ENCODE results near the gene TMEM161A.

DNA sequence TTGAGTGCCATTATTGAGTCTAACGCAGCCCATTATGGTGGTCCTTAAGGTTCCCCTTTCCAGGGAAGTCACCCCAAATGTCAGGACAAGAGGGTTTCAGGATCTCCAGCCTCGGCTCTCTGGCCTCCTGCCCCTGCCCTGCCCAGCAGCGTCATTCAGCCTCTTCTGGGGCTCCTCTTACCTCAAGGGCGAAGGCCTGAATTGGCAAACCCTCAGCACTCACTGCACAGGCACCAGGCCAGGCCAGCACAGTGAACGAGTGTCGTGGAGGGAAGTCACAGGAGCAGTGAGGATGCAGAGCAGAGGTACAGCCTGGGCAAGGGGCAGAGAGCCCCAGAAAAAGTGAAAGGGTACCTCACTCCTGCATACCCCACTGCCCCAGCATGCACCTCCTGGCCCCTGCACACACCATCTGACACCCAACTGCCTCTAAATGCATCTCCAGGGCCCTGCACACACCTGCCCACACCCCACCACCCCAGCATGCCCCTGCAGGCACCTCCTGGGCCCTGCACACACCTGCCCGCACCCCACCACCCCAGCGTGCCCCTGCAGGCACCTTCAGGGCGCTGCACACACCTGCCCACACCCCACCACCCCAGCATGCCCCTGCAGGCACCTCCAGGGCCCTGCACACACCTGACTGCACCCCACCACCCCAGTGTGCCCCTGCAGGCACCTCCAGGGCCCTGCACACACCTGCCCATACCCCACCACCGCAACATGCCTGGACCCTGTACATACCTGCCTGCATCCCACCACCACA is 54.7 kb downstream of the TMEM161A start:
- no peak for TF ChIP-seq TAF1 (IDR thresholded peaks at IDR 0.05; ENCODE audit: low read depth)
- TF ChIP-seq, protein P1, sequence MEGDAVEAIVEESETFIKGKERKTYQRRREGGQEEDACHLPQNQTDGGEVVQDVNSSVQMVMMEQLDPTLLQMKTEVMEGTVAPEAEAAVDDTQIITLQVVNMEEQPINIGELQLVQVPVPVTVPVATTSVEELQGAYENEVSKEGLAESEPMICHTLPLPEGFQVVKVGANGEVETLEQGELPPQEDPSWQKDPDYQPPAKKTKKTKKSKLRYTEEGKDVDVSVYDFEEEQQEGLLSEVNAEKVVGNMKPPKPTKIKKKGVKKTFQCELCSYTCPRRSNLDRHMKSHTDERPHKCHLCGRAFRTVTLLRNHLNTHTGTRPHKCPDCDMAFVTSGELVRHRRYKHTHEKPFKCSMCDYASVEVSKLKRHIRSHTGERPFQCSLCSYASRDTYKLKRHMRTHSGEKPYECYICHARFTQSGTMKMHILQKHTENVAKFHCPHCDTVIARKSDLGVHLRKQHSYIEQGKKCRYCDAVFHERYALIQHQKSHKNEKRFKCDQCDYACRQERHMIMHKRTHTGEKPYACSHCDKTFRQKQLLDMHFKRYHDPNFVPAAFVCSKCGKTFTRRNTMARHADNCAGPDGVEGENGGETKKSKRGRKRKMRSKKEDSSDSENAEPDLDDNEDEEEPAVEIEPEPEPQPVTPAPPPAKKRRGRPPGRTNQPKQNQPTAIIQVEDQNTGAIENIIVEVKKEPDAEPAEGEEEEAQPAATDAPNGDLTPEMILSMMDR (IDR thresholded peaks at IDR 0.05; ENCODE audit: poor library complexity, severe bottlenecking), result no peak
- no peak for TF ChIP-seq REST (IDR thresholded peaks at IDR 0.05; ENCODE audit: borderline replicate concordance)
- no peak for TF ChIP-seq POLR2AphosphoS5 (IDR thresholded peaks at IDR 0.05)
- TF ChIP-seq EZH2 (IDR thresholded peaks at IDR 0.05; ENCODE audit: borderline replicate concordance, insufficient read depth, low read length, poor library complexity, severe bottlenecking), result no peak
- TF ChIP-seq MXI1 (conservative IDR thresholded peaks at IDR 0.05; ENCODE audit: poor library complexity, severe bottlenecking), result no peak
- TF ChIP-seq EP300 (conservative IDR thresholded peaks at IDR 0.05; ENCODE audit: poor library complexity, severe bottlenecking), result no peak
- no peak for TF ChIP-seq RAD21 (conservative IDR thresholded peaks at IDR 0.05)

Measured in neural cell (in vitro differentiated cells).